GM12878 (cell line): ENCODE results near the gene POU2F3. TPM values are rescaled to one million over a fixed set of nuclear protein-coding genes. Genes with fewer than 3 reads are reported as not detected.

Experiments
- ATAC-seq: fragments of 200-7000 bp; cut with Tn5 transposase; 3 replicates; pipeline ENCODE4 v1.9.1; 2020; ENCODE audit warnings: mild to moderate bottlenecking, moderate library complexity
- BruUV-seq: library from RNA; stranded (reverse); fragments of 400-500 nt; replicated peaks from 2 replicates; lab custom pipeline; 2021; lab: Mats Ljungman, UMichigan
- CTCF ChIA-PET: fragments of 300-600 bp; sonication (Branson Sonifier 250); formaldehyde crosslinking; extraction: SDS; loops from one replicate; lab custom pipeline; 2021; ENCODE audit warnings: inconsistent platforms; lab: Yijun Ruan, JAX
- POLR2A ChIA-PET: fragments of 350-600 bp; formaldehyde crosslinking; extraction: SDS; loops from one replicate; lab custom pipeline; 2021; ENCODE audit warnings: inconsistent platforms; lab: Charles Lee
- RAD21 ChIA-PET: fragments of 300-600 bp; sonication (Branson Sonifier 250); formaldehyde crosslinking; loops from one replicate; lab custom pipeline; 2023; ENCODE audit warnings: antibody characterized with exemption; ENCODE audit not compliant: unreplicated experiment; lab: Charles Lee
- SMC1A ChIA-PET: fragments of 300-600 bp; sonication (Branson Sonifier 250); formaldehyde crosslinking; loops from one replicate; lab custom pipeline; 2023; ENCODE audit not compliant: unreplicated experiment, uncharacterized antibody; lab: Charles Lee
- DNase-seq: peaks from one replicate; pipeline ENCODE4 v3.0.0-alpha.2; 2011; ENCODE audit warnings: low read depth, low spot score
- FAIRE-seq: peaks from 3 replicates; lab custom pipeline; 2011; peaks lifted over from hg19 to GRCh38; lab: Jason Lieb, UNC
- H2AFZ ChIP-seq: 2 replicates; pipeline ENCODE4 v1.6.0; 2011; ENCODE audit warnings: low read depth, low read length, control low read depth; ENCODE audit not compliant: control insufficient read depth
- H3K27ac ChIP-seq: 2 replicates; pipeline ENCODE4 v1.5.1; 2011; ENCODE audit warnings: control low read depth; ENCODE audit not compliant: control insufficient read depth, insufficient read depth
- H3K27me3 ChIP-seq, 2 experiments: replicated peaks in 1 of 2; 2 replicates each; pipeline versions ENCODE4 v1.6.0 to v1.6.1; 2011; ENCODE audit warnings: low read length in 1 of 2; ENCODE audit not compliant: control insufficient read depth in 2 of 2, insufficient read depth in 2 of 2
- H3K36me3 ChIP-seq, 2 experiments: 2 replicates each; pipeline ENCODE4 v1.5.1; 2011; ENCODE audit warnings: low read length in 1 of 2; ENCODE audit not compliant: control insufficient read depth in 2 of 2, insufficient read depth in 2 of 2
- H3K4me1 ChIP-seq: 2 replicates; pipeline ENCODE4 v1.6.1; 2011; ENCODE audit warnings: mild to moderate bottlenecking, low read length, moderate library complexity, mixed read lengths; ENCODE audit not compliant: control insufficient read depth, insufficient read depth
- H3K4me2 ChIP-seq: 2 replicates; pipeline ENCODE4 v1.6.0; 2011; ENCODE audit warnings: control low read depth; ENCODE audit not compliant: control insufficient read depth, insufficient read depth
- H3K4me3 ChIP-seq: fragments of 200-600 bp; sonication (generic); 2 replicates; pipeline ENCODE4 v1.5.1; 2016
- H3K79me2 ChIP-seq: 2 replicates; pipeline ENCODE4 v1.6.0; 2011; ENCODE audit warnings: low read length; ENCODE audit not compliant: control insufficient read depth, insufficient read depth
- H3K9ac ChIP-seq: 2 replicates; pipeline ENCODE4 v1.8.0; 2011; ENCODE audit warnings: low read length, control low read depth, mixed read lengths; ENCODE audit not compliant: control insufficient read depth, insufficient read depth
- H3K9me3 ChIP-seq: replicated peaks from 3 replicates; pipeline ENCODE4 v1.5.1; 2011; ENCODE audit warnings: mild to moderate bottlenecking, low read length; ENCODE audit not compliant: control insufficient read depth, insufficient read depth
- H4K20me1 ChIP-seq: 2 replicates; pipeline ENCODE4 v1.6.0; 2011; ENCODE audit not compliant: control insufficient read depth, insufficient read depth
- BRCA1 ChIP-seq: IDR thresholded peaks from 2 replicates; pipeline ENCODE4 v1.6.1; 2011; ENCODE audit warnings: low read depth, low read length, improper control_type of control experiment
- CEBPB ChIP-seq, 2 experiments: fragments of 150-350 bp in 1 of 2; IDR thresholded peaks; 2 replicates each; pipeline ENCODE4 v1.6.1; 2012 to 2014; ENCODE audit warnings: low read depth in 2 of 2, low read length in 2 of 2, borderline replicate concordance in 1 of 2, inconsistent platforms in 1 of 2
- CHD1 ChIP-seq: IDR thresholded peaks from 2 replicates; pipeline ENCODE4 v1.6.1; 2012; ENCODE audit warnings: low read depth, low read length, improper control_type of control experiment
- CUX1 ChIP-seq: IDR thresholded peaks from 2 replicates; pipeline ENCODE4 v1.6.1; 2012; ENCODE audit warnings: improper control_type of control experiment, low read depth, low read length; ENCODE audit not compliant: insufficient replicate concordance
- ELK1 ChIP-seq: IDR thresholded peaks from 2 replicates; pipeline ENCODE4 v1.6.1; 2012; ENCODE audit warnings: low read depth, low read length, improper control_type of control experiment
- JUNB ChIP-seq: IDR thresholded peaks from 2 replicates; pipeline ENCODE4 v1.6.1; 2016; ENCODE audit warnings: antibody characterized with exemption, mild to moderate bottlenecking
- MXI1 ChIP-seq: fragments of 150-350 bp; IDR thresholded peaks from 2 replicates; pipeline ENCODE4 v1.6.1; 2011; ENCODE audit warnings: low read depth, mild to moderate bottlenecking, inconsistent platforms, low read length, improper control_type of control experiment
- NRF1 ChIP-seq: conservative IDR thresholded peaks from 2 replicates; pipeline ENCODE4 v1.6.1; 2011; ENCODE audit warnings: mild to moderate bottlenecking, low read depth, low read length, improper control_type of control experiment
- SP1 ChIP-seq: IDR thresholded peaks from one replicate; pipeline ENCODE4 v1.6.1; 2011; ENCODE audit warnings: low read depth, low read length
- SPI1 ChIP-seq: IDR thresholded peaks from 2 replicates; pipeline ENCODE4 v1.6.1; 2011; ENCODE audit warnings: low read depth, mild to moderate bottlenecking, low read length, moderate library complexity, borderline replicate concordance; ENCODE audit not compliant: insufficient read depth
- STAT1 ChIP-seq: fragments of 450-650 bp; conservative IDR thresholded peaks from 2 replicates; pipeline ENCODE4 v1.6.1; 2014; ENCODE audit warnings: antibody characterized with exemption, mild to moderate bottlenecking
- TAF1 ChIP-seq: IDR thresholded peaks from 2 replicates; pipeline ENCODE4 v1.6.1; 2011; ENCODE audit warnings: mild to moderate bottlenecking, low read depth, low read length, borderline replicate concordance
- ZBED1 ChIP-seq: IDR thresholded peaks from 2 replicates; pipeline ENCODE4 v1.6.1; 2016; ENCODE audit warnings: borderline replicate concordance
- in situ Hi-C: fragments of 300-500 bp; cut with MboI; formaldehyde crosslinking; loops from 9 replicates; pipeline ENCODE4 v1.14.3; 2018; ENCODE audit warnings: mixed read lengths
- intact Hi-C: fragments of 100-400 bp; cut with micrococcal nuclease; formaldehyde crosslinking; loops from one replicate; pipeline ENCODE4 v1.14.2; 2022; ENCODE audit not compliant: unreplicated experiment
- polyA plus RNA-seq, 11 experiments: library from polyadenylated mRNA; depleted of rRNA in 4 of 11; unstranded in 6 of 11; stranded (reverse) in 5 of 11; fragments of >200 nt; fragmentation: Nextera tagmentation in 4 of 11; fragmentation: Illumina TruSeq in 1 of 11; extraction: Ambion mirVana in 4 of 11; extraction: Trizol in 1 of 11; gene quantifications; 1 replicate in 1 of 11; 2 replicates in 10 of 11; pipeline versions ENCODE4 v1.2.1 to v1.2.3, GENCODE V29; 2011 to 2016; ENCODE audit warnings: inconsistent platforms in 2 of 11, missing spikeins in 2 of 11, low read depth in 1 of 11
- total RNA-seq, 4 experiments: library from RNA; depleted of rRNA in 3 of 4; stranded (reverse); fragments of >200 nt in 3 of 4; fragmentation: Illumina TruSeq in 1 of 4; extraction: Trizol in 1 of 4; gene quantifications; 2 replicates each; pipeline versions ENCODE4 v1.2.1 to v1.2.3, GENCODE V29; 2013 to 2021

The POU2F3 gene
- total and polyA plus RNA-seq, 10 of the 15 experiments (the other 5 are each of a cell fraction or from before 2014, with no cell fraction given) = 0.09 to 4.4 (median 0.33) TPM

- TF ChIP-seq BRCA1 = no peak
- no peak for TF ChIP-seq CUX1
- TF ChIP-seq CEBPB (IDR thresholded peaks at IDR 0.05; ENCODE audit: borderline replicate concordance in 1 of 2, low read depth in 2 of 2, low read length in 2 of 2) = no peak
Observed at GRCh38 chr11:120358729-120359128, 118.8 kb downstream of the POU2F3 start (continued).

- Histone ChIP-seq H3K27me3 (no peaks in the 10 kb centered on the region), H3K4me2 (no peak overlapping the region), H3K36me3 (no peaks in the 10 kb centered on the region), H3K79me2 (no peaks in the 10 kb centered on the region; the same call in 1 of the 2 replicates), H3K4me1 (no peaks in the 10 kb centered on the region), H3K9ac (no peak overlapping the region), H2AFZ (no peak overlapping the region), H3K4me3 (no peak overlapping the region), H3K9me3 (no peaks in the 10 kb centered on the region; the same call in 2 of the 3 replicates), H3K27ac (no peak overlapping the region), H4K20me1 (no peaks in the 10 kb centered on the region)
- SMC1A ChIA-PET = interaction anchor here (0.7 to 1.4 kb wide), 5 partner anchors 8 to 65 kb away, joined by 3 read pairs; no protein-coding TSS in a partner anchor
- FAIRE-seq (no peak), DNase-seq (no peak), ATAC-seq (no peak)
- no TSS peak for BruUV-seq
- POLR2A ChIA-PET = no interaction called here
- in situ Hi-C loops = no loop called here
- CTCF ChIA-PET = interaction anchor here (1.2 kb wide), 1 partner anchor 22 kb away, joined by 3 read pairs; no protein-coding TSS in a partner anchor
- intact Hi-C loops = no loop called here
- RAD21 ChIA-PET = interaction anchor here (1.6 to 1.7 kb wide), 2 partner anchors 9 to 26 kb away, joined by 3 to 4 read pairs; no protein-coding TSS in a partner anchor
- TF ChIP-seq CHD1 (no peak), SPI1 (no peak), MXI1 (no peak), ZBED1 (no peak), ELK1 (no peak), STAT1 (no peak), TAF1 (no peak), SP1 (no peak), NRF1 (no peak), JUNB (no peak)
Observed at GRCh38 chr11:120363436-120363835, 123.5 kb downstream of the POU2F3 start.
